ENCODE results near the gene EBPL. TPM values are rescaled to one million over a fixed set of nuclear protein-coding genes. Genes with fewer than 3 reads are reported as not detected.
"Not testable (repeated sequence)": the region's sequence is repeated elsewhere in the genome, so short reads cannot be mapped to it uniquely, and the experiment has no call there.

The EBPL gene
- total RNA-seq: 10 to 100 TPM; 39.5 to 43.5 TPM

- peak within 1 kb of the TSS; percentile 89 for H3K4me3 Mint-ChIP-seq
- H3K27ac Mint-ChIP-seq: peak within 1 kb of the TSS; percentile 81
- H3K9me3 Mint-ChIP-seq (ENCODE audit: low read depth): no peaks in the 10 kb centered on the region
- DNase-seq (peak; percentile 93), ATAC-seq (peak; percentile 100)
- no peaks in the 10 kb centered on the region for H3K27me3 Mint-ChIP-seq
- CTCF ChIA-PET: interaction anchor here (0.7 to 1.9 kb wide), 5 partner anchors 10 to 280 kb away, joined by 3 to 5 read pairs (median 5); partner anchors contain the start of gene SPRYD7
- peaks cover 16% of the 10 kb centered on the region for H3K36me3 Mint-ChIP-seq
- peaks cover 26% of the 10 kb centered on the region for H3K4me1 Mint-ChIP-seq
These were observed at the start of gene EBPL for GRCh38 chr13:49690995-49691784. EBPL (minus strand) TSS chr13:49691486; CDS start chr13:49691424, 62 bp downstream.

- peaks cover 25% of the 10 kb centered on the region for H3K36me3 Mint-ChIP-seq
- H3K27me3 Mint-ChIP-seq: no peaks in the 10 kb centered on the region
- no peak overlapping the region for H3K27ac Mint-ChIP-seq
These were observed 49.6 kb upstream of the EBPL start for GRCh38 chr13:49740870-49741269.

GRCh38 chr13:49739498-49740187 is 48.4 kb upstream of the EBPL start:
- Mint-ChIP-seq H3K36me3 (peaks cover 19% of the 10 kb centered on the region), H3K9me3 (ENCODE audit: low read depth) (no peaks in the 10 kb centered on the region), H3K4me3 (no peak overlapping the region), H3K27ac (no peak overlapping the region), H3K27me3 (no peaks in the 10 kb centered on the region), H3K4me1 (no peaks in the 10 kb centered on the region)
- CTCF ChIA-PET: interaction anchor here (0.9 kb wide), 1 partner anchor 53 kb away, joined by 3 read pairs; no protein-coding TSS in a partner anchor
- ATAC-seq (no peak), DNase-seq (no peak)

More at GRCh38 chr13:49740870-49741269, 49.6 kb upstream of the EBPL start:
- Mint-ChIP-seq H3K9me3 (ENCODE audit: low read depth) (no peaks in the 10 kb centered on the region), H3K4me1 (no peaks in the 10 kb centered on the region), H3K4me3 (no peak overlapping the region)
- CTCF ChIA-PET: no interaction called here
- no peak for DNase-seq
- no peak for ATAC-seq

GRCh38 chr13:49733181-49733951 is 42.1 kb upstream of the EBPL start:
- Mint-ChIP-seq H3K9me3 (ENCODE audit: low read depth) (no peaks in the 10 kb centered on the region), H3K4me3 (no peak overlapping the region), H3K27ac (no peak overlapping the region), H3K4me1 (no peaks in the 10 kb centered on the region), H3K27me3 (no peaks in the 10 kb centered on the region), H3K36me3 (peaks cover 8% of the 10 kb centered on the region)
- DNase-seq: no peak
- ATAC-seq: no peak
- CTCF ChIA-PET: interaction anchor here (0.5 kb wide), 1 partner anchor 227 kb away, joined by 3 read pairs; no protein-coding TSS in a partner anchor

GRCh38 chr13:49731766-49732165 is 40.5 kb upstream of the EBPL start:
- CTCF ChIA-PET: no interaction called here
- Mint-ChIP-seq H3K36me3 (peaks cover 18% of the 10 kb centered on the region), H3K27me3 (no peaks in the 10 kb centered on the region)

GRCh38 chr13:49716615-49717014 is 25.3 kb upstream of the EBPL start:
- DNase-seq (no peak), ATAC-seq (no peak)
- CTCF ChIA-PET: no interaction called here
- peaks cover 60% of the 10 kb centered on the region for H3K36me3 Mint-ChIP-seq
- H3K27me3 Mint-ChIP-seq: no peaks in the 10 kb centered on the region
- H3K27ac Mint-ChIP-seq: no peak overlapping the region
- H3K9me3 Mint-ChIP-seq (ENCODE audit: low read depth): peaks cover 10% of the 10 kb centered on the region
- H3K4me1 Mint-ChIP-seq: no peaks in the 10 kb centered on the region
- H3K4me3 Mint-ChIP-seq: no peak overlapping the region

More at GRCh38 chr13:49731766-49732165, 40.5 kb upstream of the EBPL start:
- DNase-seq (no peak), ATAC-seq (no peak)
- Mint-ChIP-seq H3K4me3 (no peak overlapping the region), H3K4me1 (no peaks in the 10 kb centered on the region), H3K27ac (no peak overlapping the region), H3K9me3 (ENCODE audit: low read depth) (no peaks in the 10 kb centered on the region)

- Mint-ChIP-seq H3K9me3 (ENCODE audit: low read depth) (peaks cover 10% of the 10 kb centered on the region), H3K4me1 (no peaks in the 10 kb centered on the region), H3K36me3 (peaks cover 66% of the 10 kb centered on the region), H3K4me3 (no peak overlapping the region), H3K27ac (no peak overlapping the region), H3K27me3 (no peaks in the 10 kb centered on the region)
- DNase-seq: no peak
- CTCF ChIA-PET: no interaction called here
- ATAC-seq: no peak
These were observed 23.5 kb upstream of the EBPL start for GRCh38 chr13:49714757-49715156.

GRCh38 chr13:49711218-49711863 is 20.1 kb upstream of the EBPL start:
- no peak for DNase-seq
- peaks cover 7% of the 10 kb centered on the region for H3K9me3 Mint-ChIP-seq (ENCODE audit: low read depth)
- H3K27ac Mint-ChIP-seq: no peak overlapping the region
- CTCF ChIA-PET: no interaction called here
- ATAC-seq: no peak
- no peaks in the 10 kb centered on the region for H3K4me1 Mint-ChIP-seq
- peaks cover 56% of the 10 kb centered on the region for H3K36me3 Mint-ChIP-seq
- no peaks in the 10 kb centered on the region for H3K27me3 Mint-ChIP-seq
- no peak overlapping the region for H3K4me3 Mint-ChIP-seq

GRCh38 chr13:49704264-49704663 is 13.0 kb upstream of the EBPL start:
- H3K27me3 Mint-ChIP-seq; ATAC-seq; CTCF ChIA-PET; H3K9me3 Mint-ChIP-seq (ENCODE audit: low read depth); H3K4me1 Mint-ChIP-seq; H3K4me3 Mint-ChIP-seq; DNase-seq; H3K27ac Mint-ChIP-seq: not testable (repeated sequence)
- peaks cover 27% of the 10 kb centered on the region for H3K36me3 Mint-ChIP-seq

- Mint-ChIP-seq H3K4me1 (no peaks in the 10 kb centered on the region), H3K36me3 (peaks cover 18% of the 10 kb centered on the region), H3K27ac (no peak overlapping the region), H3K27me3 (no peaks in the 10 kb centered on the region), H3K4me3 (no peak overlapping the region), H3K9me3 (ENCODE audit: low read depth) (no peaks in the 10 kb centered on the region)
- CTCF ChIA-PET: no interaction called here
- DNase-seq (no peak), ATAC-seq (no peak)
These were observed 10.2 kb upstream of the EBPL start for GRCh38 chr13:49701491-49701890.

GRCh38 chr13:49697468-49697867 is 6.2 kb upstream of the EBPL start:
- Mint-ChIP-seq H3K4me1 (no peaks in the 10 kb centered on the region), H3K9me3 (ENCODE audit: low read depth) (no peaks in the 10 kb centered on the region), H3K27me3 (no peaks in the 10 kb centered on the region), H3K4me3 (no peak overlapping the region), H3K36me3 (peaks cover 10% of the 10 kb centered on the region), H3K27ac (no peak overlapping the region)
- no peak for ATAC-seq
- CTCF ChIA-PET: no interaction called here
- no peak for DNase-seq

- DNase-seq (no peak), ATAC-seq (no peak)
- H3K9me3 Mint-ChIP-seq (ENCODE audit: low read depth): no peaks in the 10 kb centered on the region
- CTCF ChIA-PET: no interaction called here
- no peaks in the 10 kb centered on the region for H3K27me3 Mint-ChIP-seq
- H3K27ac Mint-ChIP-seq: no peak overlapping the region
- no peak overlapping the region for H3K4me3 Mint-ChIP-seq
- peaks cover 3% of the 10 kb centered on the region for H3K36me3 Mint-ChIP-seq
- H3K4me1 Mint-ChIP-seq: peaks cover 14% of the 10 kb centered on the region
These were observed 3.2 kb upstream of the EBPL start for GRCh38 chr13:49694446-49694845.

GRCh38 chr13:49693877-49694276 is 2.6 kb upstream of the EBPL start:
- CTCF ChIA-PET: no interaction called here
- Mint-ChIP-seq H3K4me3 (no peak overlapping the region), H3K27ac (no peak overlapping the region), H3K27me3 (no peaks in the 10 kb centered on the region), H3K4me1 (peaks cover 16% of the 10 kb centered on the region), H3K9me3 (ENCODE audit: low read depth) (no peaks in the 10 kb centered on the region), H3K36me3 (peaks cover 5% of the 10 kb centered on the region)
- DNase-seq: no peak
- no peak for ATAC-seq
